ENCODE results near the gene CYB561. TPM values are rescaled to one million over a fixed set of nuclear protein-coding genes. Genes with fewer than 3 reads are reported as not detected.

Gene CYB561
- total RNA-seq, 1 experiment from 2014 or later, result 20.7 TPM

GRCh38 chr17:63442549-63443035, 3.5 kb downstream of the CYB561 start:
- peaks cover 23 to 34% of the 10 kb centered on the region in 2 experiments for H3K4me1 Mint-ChIP-seq
- no peak overlapping the region for H3K56ac ChIP-seq (ENCODE audit: insufficient read length, low read depth, low read length)
- H4K20me1 ChIP-seq (ENCODE audit: control insufficient read depth, insufficient read depth, insufficient read length), result peaks cover 4% of the 10 kb centered on the region
- H2BK5ac ChIP-seq (ENCODE audit: insufficient read length, low read length), result no peak overlapping the region
- H2BK120ac ChIP-seq (ENCODE audit: low read depth, low read length, poor library complexity, severe bottlenecking), result no peak overlapping the region
- H3K9me3 ChIP-seq (ENCODE audit: control insufficient read depth, low read depth, low read length), result no peaks in the 10 kb centered on the region
- H3T11ph ChIP-seq (ENCODE audit: low read length), result no peak overlapping the region
- H3K27ac ChIP-seq (ENCODE audit: insufficient read length, low read depth, low read length), result no peak overlapping the region
- peaks cover 0 to 2% (median 0%) of the 10 kb centered on the region in 3 experiments; a peak in 2 of 7 replicates for H3K36me3 Mint-ChIP-seq (ENCODE audit: insufficient read depth in 1 of 3, low read depth in 3 of 3)
- no peak overlapping the region for H2AFZ ChIP-seq (ENCODE audit: low read length)
- no peaks in the 10 kb centered on the region for H3K79me1 ChIP-seq (ENCODE audit: insufficient read depth, low read depth, low read length, poor library complexity, severe bottlenecking)
- no peak overlapping the region for H3K23ac ChIP-seq (ENCODE audit: insufficient read length, low read depth, low read length)
- no peak overlapping the region for H3K14ac ChIP-seq (ENCODE audit: insufficient read depth, low read length)
- no peak overlapping the region for H3K4me2 ChIP-seq (ENCODE audit: insufficient read depth, insufficient read length, low read length)
- no peak overlapping the region for H3K4ac ChIP-seq (ENCODE audit: low read depth, low read length)
- no peak overlapping the region for H3K4me3 Mint-ChIP-seq
- peak; percentile 46 for TF ChIP-seq CTCF (conservative IDR thresholded peaks at IDR 0.05)
- peaks cover 11% of the 10 kb centered on the region for H3K27me3 Mint-ChIP-seq (ENCODE audit: low read depth)
- H3K4me1 ChIP-seq (ENCODE audit: insufficient read depth, low read length), result no peaks in the 10 kb centered on the region; the same call in 1 of the 2 replicates
- H4K8ac ChIP-seq (replicated peaks; ENCODE audit: insufficient read length, low read depth, low read length), result no peak overlapping the region
- no peak overlapping the region; a peak in 1 of 7 replicates for H3K27ac Mint-ChIP-seq
- no peak overlapping the region for H2BK20ac ChIP-seq (ENCODE audit: low read depth, low read length, poor library complexity, severe bottlenecking)
- no peak overlapping the region for H3K9ac ChIP-seq (ENCODE audit: extremely low read depth, insufficient read length, low read length)
- no peak overlapping the region for H2AK5ac ChIP-seq (ENCODE audit: insufficient read length, low read length)
- H3K18ac ChIP-seq (ENCODE audit: insufficient read length, low read depth, low read length), result no peak overlapping the region
- H3K79me2 ChIP-seq (ENCODE audit: insufficient read depth, low read length), result no peaks in the 10 kb centered on the region
- peak; percentile 62 for DNase-seq
- no peaks in the 10 kb centered on the region; a peak in 1 of 5 replicates for H3K9me3 Mint-ChIP-seq
- H4K5ac ChIP-seq (ENCODE audit: insufficient read length, low read depth, low read length), result no peak overlapping the region
- WGBS (ENCODE audit: extremely low coverage, insufficient read length, low lambda C conversion rate), result no CpG with 5 or more reads among the region's 11 CpGs
- no peak overlapping the region for H2BK15ac ChIP-seq (ENCODE audit: low read depth, low read length)
- H4K91ac ChIP-seq (ENCODE audit: insufficient read length, low read depth, low read length), result no peak overlapping the region
- H2BK12ac ChIP-seq (ENCODE audit: insufficient read length, low read depth, low read length), result no peak overlapping the region
- H3K27me3 ChIP-seq (ENCODE audit: insufficient read depth, low read length), result no peaks in the 10 kb centered on the region; the same call in 1 of the 2 replicates
- H3K23me2 ChIP-seq (ENCODE audit: insufficient read length, low read depth, low read length, poor library complexity, severe bottlenecking), result peaks cover 14% of the 10 kb centered on the region

Data from H9 (cell line).